Measurements from ENCODE around the gene CLINT1. TPM values are rescaled to one million over a fixed set of nuclear protein-coding genes. Genes with fewer than 3 reads are reported as not detected.

Gene CLINT1
- polyA plus RNA-seq, 1 donor: 60.5 TPM

DNA sequence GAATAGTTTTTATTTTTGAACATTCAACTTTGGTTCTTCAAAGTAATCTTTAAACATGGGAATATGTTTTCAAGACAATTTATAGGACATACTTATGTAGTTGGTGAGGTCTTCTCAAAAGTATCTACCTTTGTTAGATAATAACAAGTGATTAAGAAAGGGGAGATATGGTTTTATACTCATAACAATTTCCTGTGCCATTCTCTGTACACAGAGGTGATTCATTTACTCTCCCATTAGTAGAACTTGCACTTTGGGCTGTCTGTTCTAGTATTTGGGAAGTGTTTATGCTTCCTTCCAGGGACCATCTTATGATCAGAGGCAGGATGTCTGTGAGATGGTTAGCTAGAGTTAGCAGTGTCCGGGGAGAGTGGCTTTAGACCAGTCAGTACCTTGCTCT is 100.2 kb downstream of the CLINT1 start:
- no peak for DNase-seq (ENCODE audit: low read depth)

DNA sequence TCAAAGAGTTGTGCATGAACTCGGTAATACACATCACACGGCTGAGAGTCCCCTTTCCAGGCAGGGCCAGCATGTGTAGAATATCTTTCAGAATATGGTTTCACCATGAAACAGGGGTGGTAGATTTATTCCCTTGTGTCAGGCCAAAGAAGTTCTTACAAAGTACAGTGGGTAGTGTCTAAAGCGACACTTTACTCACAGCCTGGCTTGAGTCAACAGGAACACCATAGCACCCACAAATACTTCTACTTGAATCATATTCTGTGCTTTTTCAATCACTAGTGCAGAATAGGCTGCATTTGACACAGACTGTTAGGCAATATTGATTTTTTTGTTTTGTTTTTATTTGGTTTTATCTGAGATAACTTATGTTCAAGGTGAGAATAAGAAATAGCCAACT is 102.8 kb downstream of the CLINT1 start:
- DNase-seq (ENCODE audit: low read depth): no peak

DNA sequence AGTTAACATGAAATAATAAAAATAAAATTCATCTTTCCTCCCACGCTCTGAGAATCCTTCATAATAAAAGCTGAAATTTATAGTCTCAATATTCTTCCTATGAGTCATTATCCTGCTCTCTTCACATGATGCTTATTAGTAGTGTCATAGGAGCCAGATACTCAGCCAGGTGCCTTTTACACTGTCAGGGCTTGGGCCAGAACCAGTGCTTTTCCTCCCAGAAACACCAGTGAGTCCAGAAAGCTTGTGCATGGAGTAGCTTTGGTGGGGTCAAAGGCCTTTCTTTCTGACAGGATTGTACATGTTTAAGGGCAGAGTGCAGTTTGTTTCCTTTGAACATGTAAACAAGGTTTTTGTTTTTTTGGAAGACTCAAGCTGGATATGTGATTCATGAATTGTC is 108.6 kb downstream of the CLINT1 start:
- DNase-seq (ENCODE audit: low read depth): no peak

DNA sequence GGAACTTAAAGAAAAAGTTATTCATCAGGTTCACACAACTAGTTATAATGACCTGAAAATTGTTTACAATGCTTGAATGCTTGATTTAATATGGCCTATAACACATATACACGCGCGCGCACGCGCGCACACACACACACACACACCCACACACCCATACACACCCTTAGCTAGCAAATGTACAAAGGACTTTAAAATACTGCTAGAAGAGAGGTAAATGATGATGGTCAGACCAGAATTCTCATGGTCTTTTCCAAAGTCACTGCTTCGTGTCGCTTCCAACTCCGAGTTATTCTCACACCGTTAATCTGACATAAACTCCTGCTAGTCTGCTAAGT is 109.5 kb downstream of the CLINT1 start:
- no peak for DNase-seq (ENCODE audit: low read depth)

DNA sequence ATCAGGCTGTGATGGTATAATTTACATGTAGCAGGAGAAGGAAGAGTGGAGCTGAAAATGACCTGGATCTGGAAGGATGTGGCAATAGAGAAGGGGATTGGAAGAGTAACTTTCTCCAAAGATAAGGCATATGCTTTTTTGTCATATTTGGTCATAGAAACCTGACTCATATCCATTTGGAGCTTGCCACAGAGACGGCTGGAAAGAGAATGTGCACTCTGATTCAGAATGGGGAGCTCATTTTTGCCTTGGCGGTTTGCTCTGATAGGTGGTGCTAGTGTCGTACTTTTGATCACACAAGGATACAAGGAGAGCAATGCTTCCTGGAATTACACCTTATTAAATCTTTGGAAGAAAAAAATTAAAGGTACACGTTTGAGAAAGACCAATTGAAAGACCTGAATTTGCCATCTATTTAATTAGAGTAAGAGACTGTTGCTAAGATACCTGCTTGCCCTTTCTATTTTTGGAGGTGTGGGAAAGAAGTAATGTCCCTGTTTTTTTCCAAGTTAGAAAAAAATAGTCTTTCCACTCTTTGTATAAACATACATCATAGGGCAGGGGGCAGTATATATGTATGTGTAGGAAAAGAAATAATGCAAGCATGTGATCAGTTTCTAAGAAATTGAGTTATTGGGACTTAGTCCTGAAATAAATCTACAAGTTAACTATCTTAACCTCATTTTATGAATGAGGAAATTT is 110.0 kb downstream of the CLINT1 start:
- DNase-seq (ENCODE audit: low read depth): no peak

DNA sequence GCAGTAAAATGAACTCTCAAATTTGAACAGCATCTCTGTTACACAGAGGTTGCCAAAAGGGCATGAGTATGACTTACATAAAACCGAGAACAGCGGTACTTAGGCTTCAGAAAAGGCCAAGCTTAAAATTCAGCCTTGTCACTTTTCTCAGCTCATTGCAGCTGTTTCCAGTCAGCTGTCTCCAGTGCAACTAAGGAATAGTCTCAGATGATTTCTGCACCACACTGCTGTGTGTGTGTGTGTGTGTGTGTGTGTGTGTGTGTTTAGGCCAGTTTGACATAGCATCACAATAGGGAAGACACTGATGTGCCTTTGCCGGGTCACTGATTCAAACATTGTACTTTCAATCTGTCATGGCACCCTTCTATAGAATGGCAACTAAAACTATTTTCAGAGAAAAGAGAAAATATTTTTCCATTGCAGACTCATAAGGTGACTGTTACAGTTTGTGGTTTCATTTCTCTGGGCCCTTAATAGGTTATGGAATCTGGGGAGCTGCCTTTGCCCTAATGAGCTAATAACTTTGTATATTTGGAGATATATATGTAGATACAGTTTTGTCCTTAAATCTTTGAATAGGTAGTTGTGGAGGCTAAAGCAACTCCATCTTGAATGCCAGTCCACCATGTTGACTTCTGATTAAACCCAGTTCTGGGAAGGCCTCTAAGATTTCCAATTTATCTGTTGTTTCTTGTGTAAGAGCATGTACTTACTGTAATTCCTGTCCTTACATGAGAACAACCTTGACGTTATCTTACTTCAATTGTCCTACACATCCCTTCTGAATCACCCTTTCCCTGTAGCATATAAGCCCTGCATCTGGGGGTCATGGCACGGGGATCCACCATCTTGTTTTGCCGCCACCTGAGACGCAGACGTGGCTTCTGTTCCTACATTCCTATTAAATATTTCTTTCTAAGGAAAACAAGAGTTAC is 110.9 kb downstream of the CLINT1 start:
- no peak for DNase-seq (ENCODE audit: low read depth)

DNA sequence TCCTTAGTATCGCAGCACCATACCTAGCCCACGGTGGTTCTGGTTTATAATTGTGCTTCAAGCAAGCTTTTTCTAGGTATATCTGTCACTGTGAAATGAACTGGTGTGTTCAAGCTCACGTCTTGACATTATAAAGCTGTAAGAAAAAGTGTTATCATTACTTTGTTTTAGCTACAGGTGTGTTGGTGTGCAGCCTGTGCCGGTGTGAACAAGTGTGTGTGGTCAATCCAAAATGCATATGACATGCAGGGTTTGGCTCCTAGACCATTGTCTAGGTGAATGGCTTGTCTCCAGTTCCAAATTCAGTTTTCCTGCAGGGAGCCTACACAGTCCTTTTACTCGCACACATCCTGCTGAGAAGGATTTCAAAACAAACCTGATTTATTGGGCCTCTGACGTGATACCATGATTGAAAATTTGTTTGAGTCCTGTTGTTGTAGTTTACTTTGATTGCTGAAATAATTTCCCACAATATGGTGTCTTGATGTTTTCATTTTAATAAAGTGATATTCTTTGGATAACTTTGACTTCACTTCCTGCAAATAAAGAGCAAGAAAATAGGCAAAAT is 111.7 kb downstream of the CLINT1 start:
- no peak for DNase-seq (ENCODE audit: low read depth)

DNA sequence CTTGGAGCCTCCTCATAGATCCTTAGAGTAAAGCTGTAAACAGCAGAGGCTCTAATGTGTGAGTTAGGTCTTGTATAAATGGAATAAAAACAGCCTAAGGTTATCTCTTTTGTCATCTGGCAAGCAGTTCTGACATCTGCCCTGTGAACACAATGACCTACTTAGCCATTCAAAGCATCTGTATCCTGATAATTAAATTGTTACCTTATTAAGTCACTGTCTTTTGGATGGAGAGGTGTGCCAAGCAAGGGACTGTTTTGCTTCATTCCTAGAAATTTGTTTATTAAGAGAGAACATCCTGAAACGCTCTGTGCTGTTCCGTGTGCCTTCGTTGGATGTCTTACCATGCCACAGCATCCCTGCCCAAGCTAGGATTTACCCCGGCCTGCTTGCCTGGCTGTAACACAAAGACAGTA is 113.9 kb downstream of the CLINT1 start:
- DNase-seq (ENCODE audit: low read depth): no peak

DNA sequence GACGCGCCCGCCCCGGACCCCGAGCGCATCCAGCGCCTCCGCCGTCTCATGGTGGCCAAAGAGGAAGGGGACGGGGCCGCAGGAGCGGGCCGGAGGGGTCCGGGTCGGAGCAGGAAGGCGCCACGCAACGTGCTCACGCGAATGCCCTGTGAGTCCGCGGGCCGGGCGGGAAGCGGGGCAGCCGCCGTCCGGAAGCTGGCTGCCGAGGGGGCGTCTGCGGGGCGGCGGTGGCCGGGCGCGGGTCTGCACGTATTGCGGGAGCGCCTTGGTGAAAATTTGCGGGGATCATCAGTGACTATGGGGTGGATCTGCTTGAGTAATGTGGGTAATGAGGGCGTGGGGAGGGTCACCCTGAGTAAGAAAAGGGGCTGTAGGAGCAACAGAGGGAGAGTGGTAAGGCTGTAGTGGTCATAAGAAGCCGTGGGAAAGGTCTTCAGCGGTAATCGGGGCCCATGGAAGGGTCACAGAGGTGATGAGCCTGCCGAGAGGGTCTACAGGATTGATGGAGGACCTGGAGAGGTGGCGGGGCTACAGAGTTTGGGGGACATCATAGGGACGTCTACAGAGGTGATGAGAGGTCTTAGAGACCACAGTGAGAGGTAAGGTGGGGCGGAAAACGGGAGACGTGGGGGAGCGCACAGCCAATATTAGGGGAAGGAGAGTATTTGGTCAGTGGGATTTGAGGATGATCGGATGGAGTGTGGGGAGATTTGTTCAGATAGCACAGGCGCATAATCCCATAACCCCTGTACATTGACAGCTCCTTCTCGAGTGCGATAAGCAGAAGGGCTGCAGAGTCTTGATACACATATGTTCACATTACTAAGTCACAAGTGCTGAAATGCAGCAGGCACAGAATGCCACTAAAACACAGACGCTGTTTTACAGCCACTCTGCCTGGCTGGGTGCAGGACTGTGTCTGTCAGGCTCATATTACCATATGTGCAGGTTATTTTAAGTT is 114.6 kb downstream of the CLINT1 start:
- DNase-seq (ENCODE audit: low read depth): no peak

DNA sequence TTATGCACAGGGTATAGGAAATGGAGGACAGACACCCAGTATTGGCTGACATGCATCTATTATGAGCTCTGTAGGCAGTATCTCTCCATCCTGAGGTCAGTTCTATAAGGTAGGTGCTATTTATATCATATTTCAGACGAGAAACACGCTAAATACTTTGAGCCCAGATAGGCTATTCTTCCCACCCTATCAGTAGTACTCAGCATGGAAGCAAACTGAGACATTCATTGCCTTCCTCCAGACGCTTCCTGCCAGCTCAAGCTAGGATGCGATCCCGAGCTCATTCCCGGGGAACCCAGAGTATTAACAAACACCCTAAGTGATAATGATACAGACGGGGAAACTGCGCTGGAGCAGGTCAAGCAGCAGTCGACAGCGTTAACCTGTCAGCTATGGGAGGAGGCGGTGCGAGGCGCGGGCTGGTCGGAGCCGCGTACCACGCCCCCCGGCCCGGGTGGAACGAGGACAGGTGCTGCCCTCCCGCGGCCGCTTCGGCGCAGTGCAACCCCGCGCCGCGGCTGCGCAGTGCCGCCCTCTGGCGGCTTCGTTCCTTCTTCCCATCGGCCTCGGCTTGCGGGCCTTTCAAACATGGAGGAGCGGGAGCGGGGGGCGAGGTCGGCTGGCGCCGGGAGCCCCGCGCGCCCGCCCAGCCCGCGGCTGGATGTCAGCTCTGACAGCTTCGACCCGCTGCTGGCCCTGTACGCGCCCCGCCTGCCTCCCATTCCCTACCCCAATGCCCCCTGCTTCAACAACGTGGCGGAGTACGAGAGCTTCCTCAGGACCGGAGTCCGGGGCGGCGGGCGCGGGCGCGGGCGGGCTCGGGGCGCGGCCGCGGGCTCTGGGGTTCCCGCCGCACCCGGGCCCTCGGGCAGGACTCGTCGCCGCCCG is 115.5 kb downstream of the CLINT1 start, which contains the start of gene LSM11:
LSM11 (plus strand) TSS at position 550 of the 888 bp plus-strand sequence; CDS start at position 589, 39 bp downstream.
- peak; percentile 68 for DNase-seq (ENCODE audit: low read depth)

DNA sequence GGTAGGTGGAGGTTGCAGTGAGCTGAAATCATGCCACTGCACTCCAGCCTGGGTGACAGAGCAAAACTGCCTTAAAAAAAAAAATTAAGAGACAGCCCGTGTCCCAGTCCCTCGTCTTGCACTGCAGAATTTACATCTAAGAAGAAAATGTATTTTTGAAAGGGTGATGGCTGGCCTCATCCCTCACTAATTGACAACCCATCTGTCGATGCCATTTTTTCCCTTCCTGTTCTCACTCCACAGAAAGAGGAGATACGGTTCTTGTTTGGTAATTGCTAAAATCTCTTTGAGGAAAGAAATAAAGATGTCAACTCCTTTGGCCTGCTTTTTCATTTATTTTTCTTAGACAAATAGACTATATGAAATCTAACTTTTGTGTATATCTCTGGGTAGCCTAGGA is 117.8 kb downstream of the CLINT1 start:
- DNase-seq (ENCODE audit: low read depth): no peak

DNA sequence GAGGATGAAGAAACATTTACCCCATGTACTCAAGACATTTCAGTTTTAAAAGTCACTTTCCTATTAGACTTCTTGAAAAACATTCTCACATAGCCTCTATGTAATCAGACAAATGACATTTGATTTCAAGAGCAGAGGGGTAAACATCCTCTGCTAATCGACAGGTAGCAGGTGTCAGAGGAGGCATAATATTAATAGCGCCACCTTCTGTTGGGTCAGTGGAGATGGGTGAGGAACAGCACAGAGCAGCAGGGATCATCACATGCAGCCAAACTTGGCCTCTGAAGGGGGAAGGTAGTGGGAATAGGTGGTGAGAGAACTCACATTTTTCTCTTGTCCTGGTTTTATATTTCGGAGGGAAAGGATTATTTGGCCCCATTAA is 118.7 kb downstream of the CLINT1 start:
- no peak for DNase-seq (ENCODE audit: low read depth)

DNA sequence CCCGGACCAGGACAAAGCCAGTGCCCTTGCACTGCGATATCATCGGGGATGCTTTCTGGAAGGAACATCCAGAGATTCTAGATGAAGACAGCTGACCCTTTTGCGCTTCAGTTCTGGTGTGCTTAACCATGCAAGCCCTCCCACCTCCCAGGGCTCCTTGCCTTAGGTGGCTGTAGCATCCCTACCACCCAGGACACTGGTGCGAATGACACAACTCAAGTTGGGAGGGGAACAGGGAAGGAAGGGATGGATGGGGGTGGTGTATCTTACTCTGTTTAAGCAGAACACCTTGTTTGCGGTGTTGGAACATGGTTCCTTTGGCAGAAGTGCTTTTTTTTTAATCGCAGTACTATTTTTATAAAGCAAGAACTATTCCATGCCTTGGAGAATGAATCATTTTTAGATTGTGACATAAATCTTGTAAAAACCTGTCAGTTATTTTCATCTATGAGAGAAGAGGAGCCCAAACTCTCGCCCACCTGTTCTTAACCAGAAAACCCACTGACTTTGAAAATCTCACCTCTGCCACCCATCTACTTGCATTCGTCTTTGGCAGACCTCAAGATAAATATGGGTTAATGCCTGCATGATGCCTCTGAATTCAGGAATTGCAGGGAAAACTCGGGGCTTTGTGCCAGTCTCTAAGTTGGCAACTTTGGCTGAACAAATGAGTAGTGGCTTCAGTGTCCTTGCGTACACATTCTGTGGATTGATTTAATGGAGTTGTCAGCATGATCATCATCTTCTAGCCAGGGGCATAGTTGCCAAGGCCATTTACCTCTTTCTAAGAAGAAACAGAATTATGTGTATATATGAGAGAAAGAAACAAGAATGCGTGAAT is 119.3 kb downstream of the CLINT1 start:
- no peak for DNase-seq (ENCODE audit: low read depth)

DNA sequence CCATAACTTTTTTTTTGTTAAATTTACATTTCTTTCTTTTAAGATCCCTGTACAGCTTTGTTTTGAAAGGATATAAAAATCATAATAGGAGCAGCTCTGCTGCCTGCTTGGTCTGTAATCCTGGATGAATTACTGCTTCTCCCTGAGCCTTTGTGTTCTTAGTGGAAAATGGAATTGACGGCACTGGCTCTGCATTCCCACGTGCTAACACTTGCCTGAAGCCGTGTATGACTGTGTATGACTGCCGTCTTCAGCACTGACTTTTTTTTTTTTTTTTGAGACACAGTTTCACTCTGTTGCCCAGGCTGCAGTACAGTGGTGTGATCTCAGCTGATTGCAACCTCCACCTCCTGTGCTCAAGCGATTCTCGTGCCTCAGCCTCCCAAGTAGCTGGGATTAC is 123.0 kb downstream of the CLINT1 start:
- DNase-seq (ENCODE audit: low read depth): no peak

Other genes starting within 250 kb of the CLINT1 start
- gene SOX30, start 206.7 kb downstream of the CLINT1 start, polyA plus RNA-seq (ENCODE audit: insufficient read length): 0.42 TPM
- not detected for gene C5orf52, start 187.6 kb downstream of the CLINT1 start, polyA plus RNA-seq (ENCODE audit: insufficient read length)
- gene THG1L, start 127.7 kb downstream of the CLINT1 start, polyA plus RNA-seq (ENCODE audit: insufficient read length): 21.5 TPM
- gene LSM11, start 115.4 kb downstream of the CLINT1 start, polyA plus RNA-seq (ENCODE audit: insufficient read length): 8.8 TPM

All from forelimb muscle (tissue), 1 donor.